B cell (primary cell): Measurements from ENCODE around the gene GLOD4. TPM values are rescaled to one million over a fixed set of nuclear protein-coding genes. Genes with fewer than 3 reads are reported as not detected.
A peak's percentile ranks its signal among the peaks of the same experiment; 100 is the strongest.

Source experiments
- ATAC-seq: fragments of 200-7000 bp; cut with Tn5 transposase; one replicate; pipeline ENCODE4 v1.10.0; 2021; ENCODE audit warnings: low read depth, mild to moderate bottlenecking, moderate number of reproducible peaks, moderate library complexity
- CTCF ChIA-PET: fragments of 350-600 bp; sonication (Branson Sonifier 250); formaldehyde crosslinking; loops from one replicate; lab custom pipeline; 2021; ENCODE audit warnings: antibody characterized with exemption, inconsistent platforms; lab: Charles Lee
- POLR2A ChIA-PET: fragments of 350-600 bp; sonication (Branson Sonifier 250); formaldehyde crosslinking; loops from one replicate; lab custom pipeline; 2021; ENCODE audit warnings: antibody characterized with exemption; lab: Charles Lee
- DNase-seq: peaks from one replicate; pipeline ENCODE4 v3.0.0; 2013
- H2AFZ ChIP-seq: 2 replicates; pipeline ENCODE4 v1.6.1; 2012; ENCODE audit warnings: mild to moderate bottlenecking, low read depth, low read length; ENCODE audit not compliant: insufficient read depth, poor library complexity, severe bottlenecking
- H3K27ac ChIP-seq, 2 donors: 1 replicate in 1 of 2; 2 replicates in 1 of 2; pipeline ENCODE4 v1.5.1; 2012 to 2013; ENCODE audit warnings: low read length in 2 of 2, mild to moderate bottlenecking in 2 of 2, moderate library complexity in 1 of 2
- H3K27me3 ChIP-seq, 4 experiments: fragments of 200-600 bp in 1 of 4; sonication (generic) in 1 of 4; replicated peaks in 1 of 4; 1 replicate in 2 of 4; 2 replicates in 2 of 4; pipeline versions ENCODE4 v1.6.1 to v1.7.0; 2013 to 2016; ENCODE audit warnings: low read length in 3 of 4, mild to moderate bottlenecking in 2 of 4, mixed read lengths in 1 of 4, moderate library complexity in 1 of 4; ENCODE audit not compliant: insufficient read depth in 4 of 4, control insufficient read depth in 3 of 4; ENCODE audit errors: control extremely low read depth in 1 of 4
- H3K36me3 ChIP-seq, 2 experiments: replicated peaks in 1 of 2; 1 replicate in 1 of 2; 2 replicates in 1 of 2; pipeline versions ENCODE4 v1.6.1 to v1.7.1; 2013; ENCODE audit warnings: low read length in 1 of 2; ENCODE audit not compliant: insufficient read depth in 2 of 2, control insufficient read depth in 1 of 2; ENCODE audit errors: control extremely low read depth in 1 of 2, extremely low read depth in 1 of 2
- H3K4me1 ChIP-seq, 2 donors: fragments of 200-600 bp in 1 of 2; sonication (generic) in 1 of 2; 1 replicate in 1 of 2; 2 replicates in 1 of 2; pipeline versions ENCODE4 v1.5.1 to v1.6.1; 2013 to 2017; ENCODE audit warnings: low read length in 2 of 2; ENCODE audit not compliant: control insufficient read depth in 2 of 2, insufficient read depth in 2 of 2
- H3K4me2 ChIP-seq: replicated peaks from 2 replicates; pipeline ENCODE3; 2012; ENCODE audit warnings: mild to moderate bottlenecking, low read depth, low read length; ENCODE audit not compliant: poor library complexity, severe bottlenecking
- H3K4me3 ChIP-seq, 5 experiments: fragments of 200-600 bp in 1 of 5; sonication (generic) in 1 of 5; 1 replicate in 3 of 5; 2 replicates in 2 of 5; pipeline versions ENCODE4 v1.5.1 to v1.7.0; 2011 to 2016; ENCODE audit warnings: low read length in 4 of 5, mild to moderate bottlenecking in 4 of 5, low read depth in 2 of 5, control low read depth in 1 of 5, moderate library complexity in 1 of 5; ENCODE audit not compliant: insufficient read depth in 1 of 5; ENCODE audit errors: control extremely low read depth in 1 of 5, extremely low read depth in 1 of 5
- H3K79me2 ChIP-seq: fragments of 200-600 bp; sonication (generic); one replicate; pipeline ENCODE4 v1.6.0; 2016; ENCODE audit warnings: low read length; ENCODE audit not compliant: control insufficient read depth, insufficient read depth
- H3K9ac ChIP-seq: fragments of 200-600 bp; sonication (generic); 2 replicates; pipeline ENCODE4 v1.6.1; 2017; ENCODE audit warnings: mild to moderate bottlenecking, low read length, moderate library complexity
- H3K9me3 ChIP-seq, 3 donors: one replicate each; pipeline versions ENCODE4 v1.6.1 to v1.7.1; 2013; ENCODE audit warnings: low read length in 2 of 3; ENCODE audit not compliant: control insufficient read depth in 2 of 3, insufficient read depth in 1 of 3; ENCODE audit errors: control extremely low read depth in 1 of 3
- H4K20me1 ChIP-seq: 2 replicates; pipeline ENCODE4 v1.6.0; 2012; ENCODE audit warnings: mild to moderate bottlenecking, low read length; ENCODE audit not compliant: insufficient read depth, control insufficient read depth, poor library complexity, severe bottlenecking
- H3K27ac Mint-ChIP-seq: one replicate; pipeline ENCODE4 v1.8.0; 2021; ENCODE audit warnings: mixed read lengths
- H3K27me3 Mint-ChIP-seq: one replicate; pipeline ENCODE4 v1.8.0; 2021; ENCODE audit warnings: mixed read lengths
- H3K4me1 Mint-ChIP-seq: one replicate; pipeline ENCODE4 v1.8.0; 2021; ENCODE audit warnings: mixed read lengths
- H3K4me3 Mint-ChIP-seq: one replicate; pipeline ENCODE4 v1.8.0; 2021; ENCODE audit warnings: mixed read lengths
- H3K9me3 Mint-ChIP-seq: one replicate; pipeline ENCODE4 v1.8.0; 2022; ENCODE audit warnings: mixed read lengths; ENCODE audit not compliant: insufficient read depth
- EZH2 ChIP-seq: IDR thresholded peaks from 2 replicates; pipeline ENCODE4 v1.6.1; 2012; ENCODE audit warnings: borderline replicate concordance, low read depth, mild to moderate bottlenecking, moderate library complexity, low read length; ENCODE audit not compliant: insufficient read depth, poor library complexity, severe bottlenecking
- WGBS: methylation state at CpG from one replicate; pipeline ENCODE4 v1.1.5; 2013; ENCODE audit warnings: missing lambda C conversion rate; ENCODE audit not compliant: insufficient coverage; 5-methylcytosine and 5-hydroxymethylcytosine counted together
- intact Hi-C: fragments of 100-400 bp; cut with micrococcal nuclease; formaldehyde crosslinking; loops from one replicate; pipeline ENCODE4 v1.10.0; 2022
- polyA plus RNA-seq: library from polyadenylated mRNA; depleted of rRNA; stranded (reverse); fragments of >200 nt; gene quantifications from 2 replicates; pipeline ENCODE4 v1.2.3, GENCODE V29; 2012
- total RNA-seq, 2 donors: library from RNA; stranded (reverse); fragments of 120-200 nt in 1 of 2; gene quantifications; 1 replicate in 1 of 2; 2 replicates in 1 of 2; pipeline versions ENCODE4 v1.2.3 to v1.2.4, GENCODE V29; 2013 to 2022
- TF ChIP-seq, protein P1 (sequence below): fragments of 200-600 bp; IDR thresholded peaks from one replicate; pipeline ENCODE4 v1.8.0; 2022; ENCODE audit warnings: antibody characterized with exemption, mild to moderate bottlenecking

Gene GLOD4
- total and polyA plus RNA-seq, 2 donors (not counting 1 experiment from before 2014, with no cell fraction given) = 24.0 to 77.4 TPM

GRCh38 chr17:731644-732066 lies 50.4 kb downstream of the GLOD4 start:
- no peaks in the 10 kb centered on the region for H3K79me2 ChIP-seq
- peak overlapping the region; percentile 65 for H3K4me3 Mint-ChIP-seq
- H3K4me1 ChIP-seq = peaks cover 9 to 10% of the 10 kb centered on the region in 2 donors
- peaks cover 0 to 3% (median 0%) of the 10 kb centered on the region in 3 donors for H3K9me3 ChIP-seq
- peaks cover 0 to 27% (median 12%) of the 10 kb centered on the region in 4 experiments for H3K27me3 ChIP-seq
- intact Hi-C loops = loop anchor here (2.0 kb wide), 2 partner anchors 17 to 21 kb away; partner anchors contain the start of genes GEMIN4 and VPS53
- POLR2A ChIA-PET = no interaction called here
- peak overlapping the region; percentile 53 for H3K27ac Mint-ChIP-seq
- H3K4me2 ChIP-seq = peak overlapping the region; percentile 84
- H3K36me3 ChIP-seq = no peaks in the 10 kb centered on the region
- H2AFZ ChIP-seq = peak overlapping the region; percentile 69
- peak overlapping the region in 4 of 5 experiments; percentile 47 to 57 (median 56) for H3K4me3 ChIP-seq
- CTCF ChIA-PET = no interaction called here
- no peaks in the 10 kb centered on the region for H4K20me1 ChIP-seq
- H3K4me1 Mint-ChIP-seq = peaks cover 10% of the 10 kb centered on the region
- no peak for TF ChIP-seq EZH2
- TF ChIP-seq, protein P1, sequence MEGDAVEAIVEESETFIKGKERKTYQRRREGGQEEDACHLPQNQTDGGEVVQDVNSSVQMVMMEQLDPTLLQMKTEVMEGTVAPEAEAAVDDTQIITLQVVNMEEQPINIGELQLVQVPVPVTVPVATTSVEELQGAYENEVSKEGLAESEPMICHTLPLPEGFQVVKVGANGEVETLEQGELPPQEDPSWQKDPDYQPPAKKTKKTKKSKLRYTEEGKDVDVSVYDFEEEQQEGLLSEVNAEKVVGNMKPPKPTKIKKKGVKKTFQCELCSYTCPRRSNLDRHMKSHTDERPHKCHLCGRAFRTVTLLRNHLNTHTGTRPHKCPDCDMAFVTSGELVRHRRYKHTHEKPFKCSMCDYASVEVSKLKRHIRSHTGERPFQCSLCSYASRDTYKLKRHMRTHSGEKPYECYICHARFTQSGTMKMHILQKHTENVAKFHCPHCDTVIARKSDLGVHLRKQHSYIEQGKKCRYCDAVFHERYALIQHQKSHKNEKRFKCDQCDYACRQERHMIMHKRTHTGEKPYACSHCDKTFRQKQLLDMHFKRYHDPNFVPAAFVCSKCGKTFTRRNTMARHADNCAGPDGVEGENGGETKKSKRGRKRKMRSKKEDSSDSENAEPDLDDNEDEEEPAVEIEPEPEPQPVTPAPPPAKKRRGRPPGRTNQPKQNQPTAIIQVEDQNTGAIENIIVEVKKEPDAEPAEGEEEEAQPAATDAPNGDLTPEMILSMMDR = no peak
- ATAC-seq = no peak
- H3K27ac ChIP-seq = no peak overlapping the region
- H3K9ac ChIP-seq = peak overlapping the region; percentile 62
- DNase-seq = peak; percentile 51
- 18% methylated on average over 26 of the region's 26 CpGs for WGBS
- H3K9me3 Mint-ChIP-seq = no peaks in the 10 kb centered on the region
- H3K27me3 Mint-ChIP-seq = no peaks in the 10 kb centered on the region

GRCh38 chr17:728911-729310 lies 53.2 kb downstream of the GLOD4 start:
- Mint-ChIP-seq H3K27me3 (no peaks in the 10 kb centered on the region), H3K9me3 (no peaks in the 10 kb centered on the region), H3K4me3 (no peak overlapping the region), H3K4me1 (peaks cover 10% of the 10 kb centered on the region), H3K27ac (no peak overlapping the region)
- Histone ChIP-seq H3K9me3 (peaks cover 0 to 6% (median 0%) of the 10 kb centered on the region in 3 donors), H3K4me3 (no peak overlapping the region), H3K27me3 (peaks cover 0 to 30% (median 12%) of the 10 kb centered on the region in 4 experiments), H3K27ac (no peak overlapping the region), H3K4me2 (no peak overlapping the region), H2AFZ (no peak overlapping the region), H3K79me2 (no peaks in the 10 kb centered on the region), H3K9ac (no peak overlapping the region), H3K4me1 (peaks cover 9 to 10% of the 10 kb centered on the region in 2 donors), H4K20me1 (no peaks in the 10 kb centered on the region), H3K36me3 (no peaks in the 10 kb centered on the region)
- intact Hi-C loops = no loop called here
- no peak for TF ChIP-seq EZH2
- TF ChIP-seq, protein P1 = no peak
- WGBS = 93% methylated on average over 3 of the region's 5 CpGs
- ATAC-seq = no peak
- ChIA-PET CTCF (no interaction called here), POLR2A (no interaction called here)
- DNase-seq = no peak
